Jurkat, Clone E6-1 (cell line): ENCODE data around the gene ACP1.
A peak's percentile ranks its signal among the peaks of the same experiment; 100 is the strongest.

Source experiments
- DNase-seq: peaks from one replicate; pipeline ENCODE4 v3.0.0-alpha.2; 2011; ENCODE audit warnings: low read depth, low spot score
- H3K4me3 ChIP-seq: 2 replicates; pipeline ENCODE4 v1.5.1; 2011; ENCODE audit warnings: mild to moderate bottlenecking, low read length, control low read depth, moderate library complexity

Gene ACP1

GRCh38 chr2:253202-253638 is 11.5 kb upstream of the ACP1 start:
- no peak for DNase-seq
- H3K4me3 ChIP-seq: no peak overlapping the region

GRCh38 chr2:254241-254640 is 10.5 kb upstream of the ACP1 start:
- no peak overlapping the region for H3K4me3 ChIP-seq
- DNase-seq: no peak

DNA sequence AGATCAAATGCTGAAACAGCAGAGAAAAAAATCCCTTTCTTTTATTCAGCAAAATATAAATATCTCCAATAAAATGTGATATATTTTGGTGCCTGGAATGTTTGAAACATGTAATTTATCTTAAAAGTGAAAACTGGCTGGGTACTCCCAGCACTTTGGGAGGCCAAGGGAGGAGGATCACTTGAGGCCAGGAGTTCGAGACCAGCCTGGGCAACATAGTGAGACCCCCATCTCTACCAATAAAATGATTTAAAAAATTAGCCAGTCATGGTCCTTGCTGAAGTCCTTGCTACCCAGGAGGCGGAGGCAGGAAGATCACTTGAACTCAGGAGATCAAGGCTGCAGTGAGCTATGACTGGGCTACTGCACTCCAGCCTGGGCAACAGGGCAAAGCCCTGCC is 9.6 kb upstream of the ACP1 start:
- no peak overlapping the region for H3K4me3 ChIP-seq
- DNase-seq: no peak

DNA sequence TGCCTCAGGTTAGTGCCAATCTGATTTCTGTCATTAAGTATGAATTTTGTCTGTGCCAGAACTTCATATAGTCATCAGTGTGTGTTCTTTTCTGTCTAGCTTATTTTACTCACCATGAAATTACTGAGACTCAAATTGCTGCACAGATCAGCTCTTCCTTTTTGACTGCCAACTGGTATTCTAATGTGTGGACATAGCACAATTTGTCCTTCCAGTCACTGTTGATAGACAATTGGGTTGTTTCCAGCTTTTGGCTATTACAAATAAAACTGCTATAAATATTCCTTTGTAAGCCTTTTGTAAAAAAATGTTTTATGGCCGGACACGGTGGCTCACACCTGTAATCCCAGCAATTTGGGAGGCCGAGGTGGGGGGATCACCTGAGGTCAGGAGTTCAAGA is 8.7 kb upstream of the ACP1 start:
- DNase-seq: no peak

GRCh38 chr2:257429-257828 is 7.3 kb upstream of the ACP1 start:
- H3K4me3 ChIP-seq: no peak overlapping the region
- no peak for DNase-seq

More for the DNA sequence above, 8.7 kb upstream of the ACP1 start:
- H3K4me3 ChIP-seq: no peak overlapping the region

DNA sequence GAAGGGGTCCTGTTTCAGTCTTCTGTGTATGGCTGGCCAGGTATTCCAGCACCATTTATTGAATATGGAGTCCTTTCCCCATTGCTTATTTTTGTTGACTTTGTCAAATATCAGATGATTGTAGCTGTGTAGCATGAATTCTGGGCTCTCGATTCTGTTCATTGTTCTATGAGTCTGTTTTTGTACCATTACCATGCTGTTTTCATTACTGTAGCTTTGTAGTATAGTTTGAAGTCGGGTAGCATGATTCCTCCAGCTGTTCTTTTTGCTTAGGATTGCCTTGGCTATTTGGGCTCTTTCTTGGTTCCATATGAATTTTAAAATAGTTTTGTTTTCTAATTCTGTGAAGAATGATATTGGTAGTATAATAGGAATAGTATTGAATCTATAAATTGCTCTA is 6.9 kb upstream of the ACP1 start:
- H3K4me3 ChIP-seq: no peak overlapping the region
- DNase-seq: no peak

DNA sequence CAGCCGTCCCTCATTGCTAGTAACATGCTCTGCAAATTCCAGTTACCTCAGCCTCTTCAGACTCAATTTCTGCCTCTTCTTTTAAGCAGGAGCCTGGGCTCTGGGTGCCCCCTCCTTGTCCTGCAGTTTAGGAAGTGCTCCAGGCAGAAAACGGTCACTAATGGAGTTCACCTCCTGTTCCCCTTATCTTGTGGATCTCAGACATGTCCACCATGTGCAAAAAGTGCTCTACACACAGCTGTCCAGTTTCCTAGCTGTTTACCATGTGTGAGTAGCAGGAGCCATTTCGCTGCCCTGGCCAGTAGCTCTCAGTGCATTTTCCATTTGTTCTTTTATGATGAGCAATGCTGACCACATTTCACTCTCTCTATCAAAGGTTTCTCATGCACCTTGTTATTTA is 5.8 kb upstream of the ACP1 start:
- H3K4me3 ChIP-seq: no peak overlapping the region
- DNase-seq: no peak

- no peak for DNase-seq
- H3K4me3 ChIP-seq: no peak overlapping the region
Observed at GRCh38 chr2:259789-260331, 4.9 kb upstream of the ACP1 start.

DNA sequence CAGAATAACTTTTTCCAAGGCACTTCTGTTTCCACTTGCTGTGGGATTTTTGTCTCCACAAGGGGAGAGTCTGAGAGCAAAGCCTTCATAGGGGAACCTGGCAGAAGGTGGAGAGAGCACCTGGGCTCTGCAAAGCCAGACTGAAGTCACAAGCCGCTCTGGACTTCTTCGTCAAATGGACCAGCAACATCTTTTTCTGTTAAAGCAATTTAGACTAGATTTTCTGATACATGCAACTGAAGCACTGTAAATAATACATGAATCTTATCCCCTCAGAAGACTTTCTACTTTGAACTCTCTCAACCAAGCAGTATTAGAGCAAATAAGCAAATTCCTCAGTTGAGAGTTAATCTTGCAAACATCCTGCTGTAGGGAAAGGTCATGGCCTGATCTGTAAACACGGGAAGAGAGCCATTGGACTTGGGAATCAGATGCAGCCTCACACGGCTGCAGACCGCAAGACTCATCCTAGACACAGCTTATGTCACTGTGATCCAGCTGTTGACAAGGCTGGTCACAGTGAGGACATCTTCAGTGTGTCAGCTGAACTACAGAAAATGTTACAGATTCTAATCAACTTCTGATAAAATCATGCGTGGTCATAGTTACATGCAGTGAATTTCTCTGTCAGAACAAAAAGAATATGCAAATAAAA is 4.1 kb upstream of the ACP1 start:
- no peak for DNase-seq
- no peak overlapping the region for H3K4me3 ChIP-seq

DNA sequence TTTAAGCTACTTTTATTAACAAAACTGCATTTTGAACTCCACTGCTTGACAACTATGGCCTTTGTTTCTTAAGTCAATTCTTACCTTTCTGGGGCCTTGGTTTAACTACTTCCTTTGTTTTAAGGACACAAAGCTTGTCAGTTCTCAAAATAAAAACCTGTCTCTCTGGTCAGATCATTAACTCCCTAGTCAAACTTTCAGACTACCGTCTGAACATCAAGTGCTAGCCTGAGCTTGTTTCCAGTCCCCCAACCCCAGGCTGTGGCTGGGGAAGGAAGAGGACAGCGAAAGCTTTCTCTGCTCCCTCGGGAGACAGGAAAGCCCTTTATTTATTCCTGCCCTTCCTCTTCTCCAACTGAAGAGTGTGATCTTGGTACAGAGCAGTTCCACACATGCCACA is 2.6 kb upstream of the ACP1 start:
- H3K4me3 ChIP-seq: no peak overlapping the region
- no peak for DNase-seq

GRCh38 chr2:263022-263738 is 1.6 kb upstream of the ACP1 start:
- DNase-seq: no peak
- peak overlapping the region; percentile 66 for H3K4me3 ChIP-seq

DNA sequence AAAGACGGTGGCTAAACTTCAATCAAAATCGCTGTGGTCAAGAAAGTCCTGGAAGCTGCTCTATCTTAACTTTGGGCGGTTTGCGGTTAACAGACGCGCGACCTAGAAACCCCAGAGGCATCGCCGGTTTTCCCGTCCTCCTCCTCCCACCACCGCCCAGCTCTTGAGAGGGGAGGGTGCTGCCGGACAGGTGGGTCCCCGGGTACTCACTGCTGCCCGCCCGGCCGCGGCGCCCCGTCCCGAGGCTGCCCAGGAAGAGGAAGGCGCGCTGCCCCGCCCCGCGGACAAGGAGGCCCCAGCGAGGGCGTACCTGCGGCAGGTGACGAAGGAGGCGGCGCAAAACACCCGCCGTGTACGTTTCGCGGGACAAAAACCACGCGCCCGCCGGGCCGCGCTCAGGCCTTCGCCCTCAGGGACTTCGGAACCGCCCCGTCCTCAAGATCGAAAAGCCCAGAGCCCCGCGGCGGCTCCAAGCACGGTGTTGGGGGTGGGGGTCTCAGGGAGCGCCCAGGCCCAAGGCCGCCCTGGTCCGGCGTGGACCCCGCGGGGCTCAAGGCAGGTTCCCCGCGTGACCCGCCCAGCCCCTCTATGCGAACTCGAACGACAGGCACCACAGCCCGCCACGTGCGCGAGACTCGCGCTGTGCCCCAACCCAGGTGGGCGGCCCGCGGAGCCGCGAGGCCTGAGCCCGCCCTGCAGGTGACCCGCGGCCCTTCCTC is 814 bp upstream of the ACP1 start, which contains the start of gene SH3YL1:
SH3YL1 (minus strand) TSS at position 259 of the 719 bp plus-strand sequence; CDS start at position 211, 48 bp downstream.
- H3K4me3 ChIP-seq: peak within 1 kb of the TSS; percentile 66
- no peak for DNase-seq

GRCh38 chr2:268323-268722 is 3.6 kb downstream of the ACP1 start:
- no peak for DNase-seq
- no peak overlapping the region for H3K4me3 ChIP-seq

- H3K4me3 ChIP-seq: no peak overlapping the region
Observed at GRCh38 chr2:269356-270030, 4.7 kb downstream of the ACP1 start.

DNA sequence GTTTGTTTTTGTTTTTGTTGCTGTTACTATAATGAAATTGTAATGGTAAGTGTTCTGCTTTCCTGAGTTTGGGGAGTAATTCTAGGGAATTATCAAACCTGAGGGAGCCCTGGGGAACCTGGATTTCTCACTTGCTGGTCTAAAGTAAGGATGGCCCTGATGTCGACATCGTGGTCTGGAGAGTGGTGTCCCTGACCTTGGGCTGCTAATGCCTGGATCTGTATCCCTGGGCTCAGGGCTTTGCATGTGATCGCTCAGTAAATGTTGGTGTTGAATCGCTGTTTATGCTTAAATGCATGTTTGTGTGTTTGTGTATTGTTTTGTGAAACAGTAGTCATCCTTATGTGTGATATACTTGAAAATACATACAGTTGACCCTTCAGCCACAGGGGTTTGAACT is 6.1 kb downstream of the ACP1 start:
- DNase-seq: no peak
- no peak overlapping the region for H3K4me3 ChIP-seq

More at GRCh38 chr2:269356-270030, 4.7 kb downstream of the ACP1 start:
- DNase-seq: no peak

GRCh38 chr2:271917-272316 is 7.2 kb downstream of the ACP1 start:
- no peak overlapping the region for H3K4me3 ChIP-seq
- no peak for DNase-seq

DNA sequence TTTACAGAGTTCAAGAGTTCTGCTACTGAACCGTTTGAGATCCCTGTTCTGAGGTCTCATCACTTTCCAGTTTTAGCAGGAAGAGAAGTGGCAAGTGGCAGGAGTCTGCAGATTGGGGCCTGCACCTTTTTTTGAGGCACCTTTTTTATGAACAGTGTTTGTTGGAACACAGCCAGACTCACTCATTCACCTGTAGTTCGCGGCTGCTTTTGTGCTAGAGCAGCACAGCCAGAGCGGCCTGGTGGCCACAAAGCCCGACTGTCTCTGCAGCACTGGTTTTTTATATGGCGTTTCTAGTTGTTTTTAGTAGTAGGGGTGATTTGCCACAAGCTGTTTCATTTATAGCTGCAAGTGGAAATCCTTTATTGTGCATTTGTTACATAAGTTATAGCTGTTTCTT is 8.6 kb downstream of the ACP1 start:
- no peak overlapping the region for H3K4me3 ChIP-seq
- peak; percentile 28 for DNase-seq

GRCh38 chr2:274503-274902 is 9.8 kb downstream of the ACP1 start:
- H3K4me3 ChIP-seq: no peak overlapping the region
- DNase-seq: no peak

- no peak for DNase-seq
- no peak overlapping the region for H3K4me3 ChIP-seq
Observed at GRCh38 chr2:275466-275865, 10.7 kb downstream of the ACP1 start.
